Measurements from ENCODE around the gene ZNF774. TPM values are rescaled to one million over a fixed set of nuclear protein-coding genes. Genes with fewer than 3 reads are reported as not detected.
"Not testable (repeated sequence)": the region's sequence is repeated elsewhere in the genome, so short reads cannot be mapped to it uniquely, and the experiment has no call there.

The ZNF774 gene
- polyA plus RNA-seq (2013, experiment 1 of 2) = 0.85 TPM
- polyA plus RNA-seq (2013, experiment 2 of 2) = 0.82 TPM

GRCh38 chr15:90352107-90352893, at the start of gene ZNF774:
Gene ZNF774 (plus strand): TSS chr15:90352284. CDS start chr15:90354661, 2,377 bp downstream.
- H3K9ac ChIP-seq (ENCODE audit: low read depth, low read length) = peak within 1 kb of the TSS; percentile 39; the same call in 1 of the 2 replicates
- H3K9me3 ChIP-seq (ENCODE audit: insufficient read depth, low read depth, low read length) = no peaks in the 10 kb centered on the region
- peaks cover 2% of the 10 kb centered on the region for H3K27me3 ChIP-seq (ENCODE audit: insufficient read depth, low read length)
- WGBS = 3% methylated on average over 53 of the region's 53 CpGs
- no peak within 1 kb of the TSS for H3K27ac ChIP-seq (ENCODE audit: low read depth, low read length)
- no peaks in the 10 kb centered on the region for H3K36me3 ChIP-seq (ENCODE audit: insufficient read depth, low read length)
- peak within 1 kb of the TSS; percentile 94 for H3K4me3 ChIP-seq (ENCODE audit: low read length)
- no peaks in the 10 kb centered on the region for H3K4me1 ChIP-seq (ENCODE audit: insufficient read depth, low read length)

GRCh38 chr15:90305355-90305754, 46.7 kb upstream of the ZNF774 start:
- not testable (repeated sequence) for H3K4me3 ChIP-seq (ENCODE audit: low read length); H3K27ac ChIP-seq (ENCODE audit: low read depth, low read length); H3K27me3 ChIP-seq (ENCODE audit: insufficient read depth, low read length); H3K9me3 ChIP-seq (ENCODE audit: insufficient read depth, low read depth, low read length); H3K9ac ChIP-seq (ENCODE audit: low read depth, low read length); H3K36me3 ChIP-seq (ENCODE audit: insufficient read depth, low read length); H3K4me1 ChIP-seq (ENCODE audit: insufficient read depth, low read length)
- 97% methylated on average over 14 of the region's 14 CpGs for WGBS

- H3K4me1 ChIP-seq (ENCODE audit: insufficient read depth, low read length) = peaks cover 6% of the 10 kb centered on the region; the same call in 1 of the 2 replicates
- no peak overlapping the region for H3K27ac ChIP-seq (ENCODE audit: low read depth, low read length)
- 89% methylated on average over 1 of the region's 3 CpGs for WGBS
- H3K27me3 ChIP-seq (ENCODE audit: insufficient read depth, low read length) = no peaks in the 10 kb centered on the region
- no peak overlapping the region for H3K9ac ChIP-seq (ENCODE audit: low read depth, low read length)
- no peak overlapping the region for H3K4me3 ChIP-seq (ENCODE audit: low read length)
- H3K36me3 ChIP-seq (ENCODE audit: insufficient read depth, low read length) = no peaks in the 10 kb centered on the region
- no peaks in the 10 kb centered on the region for H3K9me3 ChIP-seq (ENCODE audit: insufficient read depth, low read depth, low read length)
Measured at GRCh38 chr15:90305932-90306331, 46.2 kb upstream of the ZNF774 start.

GRCh38 chr15:90306560-90306959, 45.5 kb upstream of the ZNF774 start:
- WGBS = 88% methylated on average over 6 of the region's 6 CpGs
- no peak overlapping the region for H3K27ac ChIP-seq (ENCODE audit: low read depth, low read length)
- H3K4me3 ChIP-seq (ENCODE audit: low read length) = no peak overlapping the region
- H3K9me3 ChIP-seq (ENCODE audit: insufficient read depth, low read depth, low read length) = no peaks in the 10 kb centered on the region
- no peak overlapping the region for H3K9ac ChIP-seq (ENCODE audit: low read depth, low read length)
- H3K27me3 ChIP-seq (ENCODE audit: insufficient read depth, low read length) = no peaks in the 10 kb centered on the region
- no peaks in the 10 kb centered on the region for H3K36me3 ChIP-seq (ENCODE audit: insufficient read depth, low read length)
- H3K4me1 ChIP-seq (ENCODE audit: insufficient read depth, low read length) = peaks cover 6% of the 10 kb centered on the region; the same call in 1 of the 2 replicates

GRCh38 chr15:90307661-90308060, 44.4 kb upstream of the ZNF774 start:
- H3K9me3 ChIP-seq (ENCODE audit: insufficient read depth, low read depth, low read length) = no peaks in the 10 kb centered on the region
- WGBS = 83% methylated on average over 2 of the region's 2 CpGs
- no peak overlapping the region for H3K27ac ChIP-seq (ENCODE audit: low read depth, low read length)
- no peak overlapping the region for H3K4me3 ChIP-seq (ENCODE audit: low read length)
- no peak overlapping the region for H3K9ac ChIP-seq (ENCODE audit: low read depth, low read length)
- no peaks in the 10 kb centered on the region for H3K36me3 ChIP-seq (ENCODE audit: insufficient read depth, low read length)
- H3K4me1 ChIP-seq (ENCODE audit: insufficient read depth, low read length) = no peaks in the 10 kb centered on the region; the same call in 1 of the 2 replicates
- H3K27me3 ChIP-seq (ENCODE audit: insufficient read depth, low read length) = no peaks in the 10 kb centered on the region

- Histone ChIP-seq H3K27me3 (ENCODE audit: insufficient read depth, low read length) (no peaks in the 10 kb centered on the region), H3K4me1 (ENCODE audit: insufficient read depth, low read length) (no peaks in the 10 kb centered on the region; the same call in 1 of the 2 replicates), H3K36me3 (ENCODE audit: insufficient read depth, low read length) (no peaks in the 10 kb centered on the region), H3K9me3 (ENCODE audit: insufficient read depth, low read depth, low read length) (no peaks in the 10 kb centered on the region), H3K4me3 (ENCODE audit: low read length) (no peak overlapping the region), H3K9ac (ENCODE audit: low read depth, low read length) (no peak overlapping the region), H3K27ac (ENCODE audit: low read depth, low read length) (no peak overlapping the region)
- WGBS = 96% methylated on average over 4 of the region's 4 CpGs
Measured at GRCh38 chr15:90309020-90309419, 43.1 kb upstream of the ZNF774 start.

GRCh38 chr15:90315278-90315982, 36.7 kb upstream of the ZNF774 start:
- no peak overlapping the region for H3K4me3 ChIP-seq (ENCODE audit: low read length)
- 93% methylated on average over 3 of the region's 5 CpGs for WGBS
- peaks cover 3% of the 10 kb centered on the region for H3K4me1 ChIP-seq (ENCODE audit: insufficient read depth, low read length)
- H3K36me3 ChIP-seq (ENCODE audit: insufficient read depth, low read length) = no peaks in the 10 kb centered on the region
- H3K9ac ChIP-seq (ENCODE audit: low read depth, low read length) = no peak overlapping the region
- H3K9me3 ChIP-seq (ENCODE audit: insufficient read depth, low read depth, low read length) = no peaks in the 10 kb centered on the region
- no peaks in the 10 kb centered on the region for H3K27me3 ChIP-seq (ENCODE audit: insufficient read depth, low read length)
- no peak overlapping the region for H3K27ac ChIP-seq (ENCODE audit: low read depth, low read length)

- H3K9me3 ChIP-seq (ENCODE audit: insufficient read depth, low read depth, low read length) = no peaks in the 10 kb centered on the region
- WGBS = 96% methylated on average over 4 of the region's 4 CpGs
- no peak overlapping the region for H3K9ac ChIP-seq (ENCODE audit: low read depth, low read length)
- no peaks in the 10 kb centered on the region for H3K27me3 ChIP-seq (ENCODE audit: insufficient read depth, low read length)
- H3K36me3 ChIP-seq (ENCODE audit: insufficient read depth, low read length) = no peaks in the 10 kb centered on the region
- H3K27ac ChIP-seq (ENCODE audit: low read depth, low read length) = no peak overlapping the region
- peaks cover 7% of the 10 kb centered on the region for H3K4me1 ChIP-seq (ENCODE audit: insufficient read depth, low read length)
- no peak overlapping the region for H3K4me3 ChIP-seq (ENCODE audit: low read length)
Measured at GRCh38 chr15:90316139-90316538, 35.9 kb upstream of the ZNF774 start.

- no peaks in the 10 kb centered on the region for H3K36me3 ChIP-seq (ENCODE audit: insufficient read depth, low read length)
- H3K9me3 ChIP-seq (ENCODE audit: insufficient read depth, low read depth, low read length) = no peaks in the 10 kb centered on the region
- H3K27ac ChIP-seq (ENCODE audit: low read depth, low read length) = no peak overlapping the region
- H3K27me3 ChIP-seq (ENCODE audit: insufficient read depth, low read length) = no peaks in the 10 kb centered on the region
- no peak overlapping the region for H3K9ac ChIP-seq (ENCODE audit: low read depth, low read length)
- WGBS = 83% methylated on average over 4 of the region's 4 CpGs
- no peak overlapping the region for H3K4me3 ChIP-seq (ENCODE audit: low read length)
- peaks cover 7% of the 10 kb centered on the region for H3K4me1 ChIP-seq (ENCODE audit: insufficient read depth, low read length)
Measured at GRCh38 chr15:90318591-90318990, 33.5 kb upstream of the ZNF774 start.

- Histone ChIP-seq H3K4me3 (ENCODE audit: low read length) (peak overlapping the region; percentile 32), H3K27me3 (ENCODE audit: insufficient read depth, low read length) (no peaks in the 10 kb centered on the region), H3K9ac (ENCODE audit: low read depth, low read length) (no peak overlapping the region)
Measured at GRCh38 chr15:90320062-90320884, 31.8 kb upstream of the ZNF774 start.

GRCh38 chr15:90320885-90321278, 31.2 kb upstream of the ZNF774 start:
- WGBS = no CpG with 5 or more reads among the region's 1 CpG
- Histone ChIP-seq H3K27me3 (ENCODE audit: insufficient read depth, low read length) (no peaks in the 10 kb centered on the region), H3K9me3 (ENCODE audit: insufficient read depth, low read depth, low read length) (no peaks in the 10 kb centered on the region), H3K36me3 (ENCODE audit: insufficient read depth, low read length) (no peaks in the 10 kb centered on the region), H3K4me3 (ENCODE audit: low read length) (no peak overlapping the region), H3K27ac (ENCODE audit: low read depth, low read length) (no peak overlapping the region), H3K9ac (ENCODE audit: low read depth, low read length) (no peak overlapping the region), H3K4me1 (ENCODE audit: insufficient read depth, low read length) (peaks cover 7% of the 10 kb centered on the region)

More at GRCh38 chr15:90320062-90320884, 31.8 kb upstream of the ZNF774 start:
- Histone ChIP-seq H3K36me3 (ENCODE audit: insufficient read depth, low read length) (no peaks in the 10 kb centered on the region), H3K9me3 (ENCODE audit: insufficient read depth, low read depth, low read length) (no peaks in the 10 kb centered on the region), H3K4me1 (ENCODE audit: insufficient read depth, low read length) (peaks cover 7% of the 10 kb centered on the region), H3K27ac (ENCODE audit: low read depth, low read length) (peak overlapping the region; percentile 58; the same call in 1 of the 2 replicates)
- WGBS = 7% methylated on average over 17 of the region's 17 CpGs

All from HUES64 (cell line).